PC-3 (cell line): ENCODE results near the gene MISP3. TPM values are rescaled to one million over a fixed set of nuclear protein-coding genes. Genes with fewer than 3 reads are reported as not detected.

Experiments
- ATAC-seq: fragments of 200-7000 bp; cut with Tn5 transposase; 2 replicates; pipeline ENCODE4 v1.9.1; 2020; ENCODE audit warnings: mild to moderate bottlenecking, moderate library complexity
- BruUV-seq: library from RNA; stranded (reverse); fragments of 400-500 nt; replicated peaks from 2 replicates; lab custom pipeline; 2021; lab: Mats Ljungman, UMichigan
- CTCF ChIA-PET: fragments of 300-600 bp; sonication (Branson Sonifier 250); formaldehyde crosslinking; loops from one replicate; lab custom pipeline; 2022; ENCODE audit warnings: antibody characterized with exemption; lab: Charles Lee
- POLR2A ChIA-PET: fragments of 300-600 bp; sonication (Branson Sonifier 250); formaldehyde crosslinking; loops from one replicate; lab custom pipeline; 2022; ENCODE audit warnings: antibody characterized with exemption; ENCODE audit not compliant: unreplicated experiment; lab: Charles Lee
- DNase-seq: peaks from one replicate; pipeline ENCODE4 v3.0.0-alpha.2; 2015
- H2AFZ ChIP-seq: fragments of 300-600 bp; sonication (generic); 2 replicates; pipeline ENCODE4 v1.6.0; 2016; ENCODE audit warnings: antibody characterized with exemption, low read length
- H3F3A ChIP-seq: fragments of 300-600 bp; sonication (generic); one replicate; pipeline ENCODE4 v1.6.0; 2017; ENCODE audit warnings: antibody characterized with exemption, low read length, control low read depth, mild to moderate bottlenecking; ENCODE audit not compliant: unreplicated experiment
- H3K27ac ChIP-seq: fragments of 300-600 bp; sonication (generic); 2 replicates; pipeline ENCODE4 v1.5.1; 2016; ENCODE audit warnings: mild to moderate bottlenecking, low read length
- H3K27me3 ChIP-seq: fragments of 300-600 bp; sonication (generic); 2 replicates; pipeline ENCODE4 v1.6.1; 2016; ENCODE audit warnings: low read length, mixed read lengths
- H3K36me3 ChIP-seq: fragments of 300-600 bp; sonication (generic); 2 replicates; pipeline ENCODE4 v1.6.1; 2016; ENCODE audit warnings: low read depth, mixed run types, low read length, mixed read lengths
- H3K4me1 ChIP-seq: fragments of 300-600 bp; sonication (generic); 2 replicates; pipeline ENCODE4 v1.5.1; 2016; ENCODE audit warnings: low read length; ENCODE audit not compliant: insufficient read depth
- H3K4me2 ChIP-seq: fragments of 300-600 bp; sonication (generic); 2 replicates; pipeline ENCODE4 v1.6.0; 2016; ENCODE audit warnings: low read length
- H3K4me3 ChIP-seq: fragments of 300-600 bp; sonication (generic); 2 replicates; pipeline ENCODE4 v1.5.1; 2016; ENCODE audit warnings: mild to moderate bottlenecking, low read length, mixed read lengths
- H3K79me2 ChIP-seq: fragments of 300-600 bp; sonication (generic); 2 replicates; pipeline ENCODE4 v1.6.1; 2017; ENCODE audit warnings: low read length, mixed read lengths
- H3K9ac ChIP-seq: fragments of 300-600 bp; sonication (generic); 2 replicates; pipeline ENCODE4 v1.6.0; 2016; ENCODE audit warnings: mild to moderate bottlenecking, low read length
- H3K9me2 ChIP-seq: fragments of 300-600 bp; sonication (generic); replicated peaks from 2 replicates; pipeline ENCODE4 v1.6.1; 2016; ENCODE audit warnings: mixed run types, low read length, mixed read lengths
- H3K9me3 ChIP-seq: fragments of 300-600 bp; sonication (generic); 2 replicates; pipeline ENCODE4 v1.6.1; 2016; ENCODE audit warnings: low read length, mixed read lengths
- H4K20me1 ChIP-seq: fragments of 300-600 bp; sonication (generic); 2 replicates; pipeline ENCODE4 v1.6.1; 2016; ENCODE audit warnings: low read length, mixed read lengths
- CTCF ChIP-seq: fragments of 300-600 bp; sonication (generic); conservative IDR thresholded peaks from 2 replicates; pipeline ENCODE4 v1.5.1; 2017; ENCODE audit warnings: antibody characterized with exemption, low read depth, mild to moderate bottlenecking, low read length
- EZH2 ChIP-seq: fragments of 300-600 bp; sonication (generic); IDR thresholded peaks from one replicate; pipeline ENCODE4 v1.6.1; 2017; ENCODE audit warnings: antibody characterized with exemption, mild to moderate bottlenecking, low read length; ENCODE audit not compliant: unreplicated experiment
- EZH2phosphoT487 ChIP-seq: fragments of 300-600 bp; sonication (generic); IDR thresholded peaks from 2 replicates; pipeline ENCODE4 v1.6.1; 2018; ENCODE audit warnings: mild to moderate bottlenecking, antibody characterized with exemption, low read length, borderline replicate concordance
- intact Hi-C: fragments of 100-400 bp; cut with micrococcal nuclease; formaldehyde crosslinking; loops from 2 replicates; pipeline ENCODE4 v1.9.0; 2023
- total RNA-seq: library from RNA; depleted of rRNA; stranded (reverse); fragments of >200 nt; gene quantifications from 2 replicates; pipeline ENCODE4 v1.2.3, GENCODE V29; 2014

MISP3 gene
- total RNA-seq, 1 experiment from 2014 or later, result 6.1 TPM

GRCh38 chr19:14089662-14090508 lies 17.3 kb downstream of the MISP3 start:
- Histone ChIP-seq H3K27ac (no peak overlapping the region), H4K20me1 (no peaks in the 10 kb centered on the region), H3K27me3 (no peaks in the 10 kb centered on the region), H3K9me2 (no peaks in the 10 kb centered on the region), H3K36me3 (peaks cover 6% of the 10 kb centered on the region), H3F3A (no peaks in the 10 kb centered on the region), H3K9ac (no peak overlapping the region), H3K4me1 (peaks cover 8% of the 10 kb centered on the region; the same call in 1 of the 2 replicates), H3K79me2 (no peaks in the 10 kb centered on the region), H3K4me2 (peak overlapping the region; percentile 81), H2AFZ (peak overlapping the region; percentile 80), H3K4me3 (peak overlapping the region; percentile 76), H3K9me3 (peaks cover 7% of the 10 kb centered on the region; the same call in 1 of the 2 replicates)
- peak; percentile 58 for DNase-seq
- intact Hi-C loops, result no loop called here
- BruUV-seq, result no TSS peak
- ChIA-PET POLR2A (no interaction called here), CTCF (interaction anchor here (0.6 to 0.9 kb wide), 2 partner anchors 16 to 47 kb away, joined by 3 to 11 read pairs; partner anchors contain the start of gene ASF1B)
- TF ChIP-seq CTCF (no peak; the same call in 1 of the 2 replicates), EZH2phosphoT487 (no peak), EZH2 (no peak)
- ATAC-seq, result peak; percentile 14

- H2AFZ ChIP-seq, result peak within 1 kb of the TSS; percentile 92
- POLR2A ChIA-PET, result no interaction called here
- H3K4me2 ChIP-seq, result peak within 1 kb of the TSS; percentile 98
- H4K20me1 ChIP-seq, result no peaks in the 10 kb centered on the region
- H3K27ac ChIP-seq, result no peak within 1 kb of the TSS
- no peaks in the 10 kb centered on the region for H3K27me3 ChIP-seq
- H3F3A ChIP-seq, result no peaks in the 10 kb centered on the region
- peaks cover 8% of the 10 kb centered on the region; the same call in 1 of the 2 replicates for H3K4me1 ChIP-seq
- CTCF ChIA-PET, result interaction anchor here (0.6 to 0.9 kb wide), 2 partner anchors 17 to 46 kb away, joined by 3 to 11 read pairs; partner anchors contain the start of gene ASF1B
- peaks cover 7% of the 10 kb centered on the region; the same call in 1 of the 2 replicates for H3K9me3 ChIP-seq
- peak within 1 kb of the TSS; percentile 59 for H3K9ac ChIP-seq
- H3K36me3 ChIP-seq, result peaks cover 6% of the 10 kb centered on the region
- peak; percentile 80 for DNase-seq
- peak; percentile 52 for ATAC-seq
- no TSS peak for BruUV-seq
- intact Hi-C loops, result no loop called here
- H3K79me2 ChIP-seq, result no peaks in the 10 kb centered on the region
- no peak for TF ChIP-seq EZH2phosphoT487
- no peak for TF ChIP-seq CTCF
- no peak for TF ChIP-seq EZH2
- H3K4me3 ChIP-seq, result peak within 1 kb of the TSS; percentile 89
- H3K9me2 ChIP-seq, result no peaks in the 10 kb centered on the region
Measured at GRCh38 chr19:14090509-14091080, 18.0 kb downstream of the MISP3 start, which contains the start of gene SAMD1. Gene SAMD1, minus strand, starts transcription at chr19:14090751.
